Right lobe of liver (tissue), 6 donors: ENCODE data around the gene PEG3. TPM values are rescaled to one million over a fixed set of nuclear protein-coding genes. Genes with fewer than 3 reads are reported as not detected.

Source experiments
- ATAC-seq, 4 donors: fragments of 200-7000 bp; cut with Tn5 transposase; one replicate each; pipeline ENCODE4 v1.9.1; 2020; ENCODE audit warnings: mild to moderate bottlenecking in 4 of 4, moderate library complexity in 4 of 4
- DNase-seq, 3 donors: peaks; one replicate each; pipeline ENCODE4 v3.0.0-alpha.2; 2020
- H3K27ac ChIP-seq, 3 donors: fragments of 200-600 bp; one replicate each; pipeline ENCODE4 v1.8.0; 2022
- H3K27me3 ChIP-seq, 2 donors: fragments of 200-600 bp; one replicate each; pipeline ENCODE4 v1.8.0; 2022
- H3K36me3 ChIP-seq, 4 donors: fragments of 200-600 bp; sonication (generic) in 1 of 4; one replicate each; pipeline versions ENCODE4 v1.5.1 to v1.8.0; 2017 to 2022; ENCODE audit warnings: control low read depth in 1 of 4
- H3K4me1 ChIP-seq, 4 donors: fragments of 200-600 bp; sonication (generic) in 1 of 4; one replicate each; pipeline versions ENCODE4 v1.5.1 to v1.8.0; 2017 to 2022; ENCODE audit warnings: control low read depth in 1 of 4
- H3K4me3 ChIP-seq, 3 donors: fragments of 200-600 bp; one replicate each; pipeline ENCODE4 v1.8.0; 2022
- H3K9me3 ChIP-seq, 4 donors: fragments of 200-600 bp; sonication (generic) in 1 of 4; one replicate each; pipeline versions ENCODE4 v1.5.1 to v1.8.0; 2017 to 2022; ENCODE audit warnings: control low read depth in 1 of 4
- CTCF ChIP-seq, 4 donors: fragments of 200-600 bp in 3 of 4; fragments of 450-650 bp in 1 of 4; IDR thresholded peaks; one replicate each; pipeline versions ENCODE4 v1.5.1 to v1.8.0; 2016 to 2022; ENCODE audit warnings: antibody characterized with exemption in 4 of 4, mild to moderate bottlenecking in 2 of 4
- POLR2A ChIP-seq: fragments of 450-650 bp; IDR thresholded peaks from one replicate; pipeline ENCODE4 v1.6.1; 2017; ENCODE audit warnings: antibody characterized with exemption, mild to moderate bottlenecking
- WGBS: methylation state at CpG from one replicate; pipeline ENCODE4 v1.1.6; 2018; ENCODE audit warnings: low coverage, low lambda C conversion rate; ENCODE audit not compliant: insufficient coverage; ENCODE audit errors: missing lambda C conversion rate; 5-methylcytosine and 5-hydroxymethylcytosine counted together
- intact Hi-C, 2 donors: fragments of 100-400 bp; cut with DNase I; formaldehyde crosslinking; loops; one replicate each; pipeline versions ENCODE4 v1.11.2 to v1.14.1; 2022
- total RNA-seq, 6 experiments: library from RNA; depleted of rRNA in 2 of 6; stranded (reverse); fragments of >200 nt in 2 of 6; fragmentation: NEBNext Ultra II Directional in 3 of 6; extraction: Animal tissue kit (Norgen Biotek cat#: 25700) in 3 of 6; gene quantifications; one replicate each; pipeline versions ENCODE4 v1.1.0 to v1.2.4, GENCODE V29; 2016 to 2023
- donor health status: DM: no; HTN: yes; CAD: no.
- donor health status: DM: no; HTN: no; CAD: no.
- donor health status: DM: no; HTN: no; CAD: no.
- donor health status: DM: no; HTN: yes; CAD: no.
- donor health status: DM: no; HTN: yes; CAD: no.

Gene PEG3
- total RNA-seq, 6 experiments from 2014 or later = 3.0 to 9.5 (median 6.5) TPM

- H3K9me3 ChIP-seq = no peaks in the 10 kb centered on the region
- intact Hi-C loops = no loop called here
- ATAC-seq = no peak
- WGBS = 42% methylated on average over 2 of the region's 2 CpGs
- TF ChIP-seq POLR2A (no peak), CTCF (IDR thresholded peaks at IDR 0.05) (no peak)
- no peaks in the 10 kb centered on the region for H3K36me3 ChIP-seq
- H3K27ac ChIP-seq = no peak overlapping the region
- H3K4me3 ChIP-seq = no peak overlapping the region
- DNase-seq = no peak
- H3K4me1 ChIP-seq = peaks cover 0 to 9% (median 0%) of the 10 kb centered on the region in 4 donors
- H3K27me3 ChIP-seq = no peaks in the 10 kb centered on the region
Measured at GRCh38 chr19:56827708-56828107, 12.8 kb downstream of the PEG3 start.

GRCh38 chr19:56823956-56824355 lies 16.6 kb downstream of the PEG3 start:
- WGBS = 85% methylated on average over 4 of the region's 6 CpGs
- DNase-seq (no peak), ATAC-seq (no peak)
- Histone ChIP-seq H3K4me1 (no peaks in the 10 kb centered on the region), H3K27ac (no peak overlapping the region), H3K36me3 (no peaks in the 10 kb centered on the region), H3K9me3 (no peaks in the 10 kb centered on the region), H3K4me3 (no peak overlapping the region), H3K27me3 (no peaks in the 10 kb centered on the region)
- TF ChIP-seq POLR2A = no peak
- TF ChIP-seq CTCF (IDR thresholded peaks at IDR 0.05) = no peak
- intact Hi-C loops = no loop called here

- WGBS = 81% methylated on average over 10 of the region's 12 CpGs
- no peaks in the 10 kb centered on the region for H3K27me3 ChIP-seq
- H3K36me3 ChIP-seq = peaks cover 0 to 1% (median 0%) of the 10 kb centered on the region in 4 donors
- ATAC-seq (no peak), DNase-seq (no peak)
- H3K4me3 ChIP-seq = no peak overlapping the region
- H3K9me3 ChIP-seq = no peaks in the 10 kb centered on the region
- intact Hi-C loops = no loop called here
- TF ChIP-seq CTCF (IDR thresholded peaks at IDR 0.05) (no peak), POLR2A (no peak)
- no peak overlapping the region for H3K27ac ChIP-seq
- no peaks in the 10 kb centered on the region for H3K4me1 ChIP-seq
Measured at GRCh38 chr19:56823417-56823816, 17.1 kb downstream of the PEG3 start.

- no peak overlapping the region for H3K27ac ChIP-seq
- no peaks in the 10 kb centered on the region for H3K27me3 ChIP-seq
- H3K9me3 ChIP-seq = no peaks in the 10 kb centered on the region
- H3K36me3 ChIP-seq = peaks cover 0 to 4% (median 0%) of the 10 kb centered on the region in 4 donors
- no peak overlapping the region for H3K4me3 ChIP-seq
- DNase-seq = no peak
- H3K4me1 ChIP-seq = no peaks in the 10 kb centered on the region
- no peak for TF ChIP-seq CTCF (IDR thresholded peaks at IDR 0.05)
- TF ChIP-seq POLR2A = no peak
- intact Hi-C loops = no loop called here
- no peak for ATAC-seq
- WGBS = 82% methylated on average over 3 of the region's 5 CpGs
Measured at GRCh38 chr19:56822755-56823154, 17.8 kb downstream of the PEG3 start.

- Histone ChIP-seq H3K36me3 (peaks cover 0 to 4% (median 0%) of the 10 kb centered on the region in 4 donors), H3K4me1 (no peaks in the 10 kb centered on the region), H3K27me3 (no peaks in the 10 kb centered on the region), H3K9me3 (no peaks in the 10 kb centered on the region), H3K4me3 (no peak overlapping the region), H3K27ac (no peak overlapping the region)
- no peak for DNase-seq
- no peak for TF ChIP-seq POLR2A
- no peak for TF ChIP-seq CTCF (IDR thresholded peaks at IDR 0.05)
- no CpG with 5 or more reads among the region's 6 CpGs for WGBS
- intact Hi-C loops = no loop called here
- no peak for ATAC-seq
Measured at GRCh38 chr19:56821675-56822074, 18.9 kb downstream of the PEG3 start.
